ENCODE results near the gene AZIN2.
"Not testable (repeated sequence)": the region's sequence is repeated elsewhere in the genome, so short reads cannot be mapped to it uniquely, and the experiment has no call there.

The AZIN2 gene

DNA sequence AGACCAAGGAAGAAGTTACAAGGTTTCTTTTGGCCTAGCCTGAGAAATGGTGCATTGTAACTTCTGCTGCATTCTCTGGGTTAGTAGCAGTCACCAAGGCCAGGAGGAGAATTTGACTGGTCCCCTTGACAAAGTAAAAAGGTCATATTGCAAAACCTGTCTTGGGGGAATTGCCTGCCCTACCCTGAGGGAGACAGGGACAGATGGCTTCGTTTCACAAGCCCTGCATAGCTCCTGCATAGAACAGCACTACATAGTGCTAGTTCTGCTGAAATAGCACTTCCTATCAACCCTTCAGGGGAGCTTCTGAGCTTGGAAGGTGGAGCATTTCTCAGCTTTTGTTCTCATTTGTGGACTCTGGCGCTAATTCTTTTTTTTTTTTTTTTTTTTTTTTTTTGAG is 23.9 kb upstream of the AZIN2 start:
- DNase-seq (ENCODE audit: low read depth) = no peak

DNA sequence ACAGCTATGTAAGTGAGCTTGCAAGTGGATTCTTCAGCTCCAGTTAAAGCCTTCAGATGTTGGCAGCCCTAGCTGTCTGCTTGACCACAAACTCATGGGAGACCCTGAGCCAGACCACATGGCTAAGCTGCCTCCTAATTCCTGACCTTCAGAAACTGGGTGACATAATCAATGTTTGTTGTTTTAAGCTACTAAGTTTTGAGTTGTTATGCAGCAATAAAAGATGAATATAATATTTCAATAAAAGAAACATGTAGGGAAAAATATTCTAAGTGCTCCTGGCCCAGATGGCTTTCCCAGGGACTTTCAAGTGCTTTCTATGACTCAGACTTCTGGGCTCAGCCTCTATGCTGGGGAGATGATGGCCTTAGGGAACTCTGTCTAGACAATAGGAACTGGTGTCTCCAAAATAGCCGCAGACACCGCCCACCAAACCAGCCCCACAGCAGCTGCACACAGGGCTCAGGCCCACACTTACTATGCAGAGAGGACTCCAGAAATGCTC is 20.3 kb upstream of the AZIN2 start:
- DNase-seq (ENCODE audit: low read depth) = no peak

DNA sequence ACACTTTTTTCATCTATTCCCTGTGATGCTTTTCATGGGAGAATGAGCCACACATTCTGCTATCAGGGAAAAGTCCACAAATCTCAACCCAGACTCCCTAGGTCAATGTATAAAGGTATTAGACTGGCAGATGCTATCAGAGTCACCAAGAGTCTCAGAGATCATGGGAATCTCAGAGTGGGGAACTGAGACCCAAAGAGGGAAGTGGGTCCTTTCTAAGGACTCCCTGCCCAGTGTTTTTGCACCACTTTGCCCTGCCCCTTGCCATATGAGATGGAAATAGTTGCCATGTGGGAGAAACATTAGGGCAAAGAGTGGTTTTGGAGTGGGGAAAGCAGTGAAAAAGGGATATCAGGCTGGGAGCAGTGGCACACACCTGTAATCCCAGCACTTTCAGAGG is 19.1 kb upstream of the AZIN2 start:
- DNase-seq (ENCODE audit: low read depth) = no peak

DNA sequence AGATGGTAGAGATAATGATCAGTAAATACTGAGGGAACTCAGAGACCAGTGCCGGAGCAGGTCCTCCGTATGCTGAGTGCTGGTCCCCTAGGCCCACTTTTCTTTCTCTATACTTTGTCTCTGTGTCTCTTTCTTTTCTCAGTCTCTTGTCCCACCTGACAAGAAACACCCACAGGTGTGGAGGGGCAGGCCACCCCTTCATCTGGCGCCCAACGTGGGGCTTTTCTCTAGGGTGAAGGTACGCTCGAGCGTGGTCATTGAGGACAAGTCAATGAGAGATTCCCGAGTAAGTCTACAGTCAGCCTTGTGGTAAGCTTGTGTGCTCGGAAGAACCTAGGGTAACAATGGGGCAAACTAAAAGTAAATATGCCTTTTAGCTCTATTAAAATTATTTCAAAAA is 16.7 kb upstream of the AZIN2 start:
- DNase-seq (ENCODE audit: low read depth) = not testable (repeated sequence)

DNA sequence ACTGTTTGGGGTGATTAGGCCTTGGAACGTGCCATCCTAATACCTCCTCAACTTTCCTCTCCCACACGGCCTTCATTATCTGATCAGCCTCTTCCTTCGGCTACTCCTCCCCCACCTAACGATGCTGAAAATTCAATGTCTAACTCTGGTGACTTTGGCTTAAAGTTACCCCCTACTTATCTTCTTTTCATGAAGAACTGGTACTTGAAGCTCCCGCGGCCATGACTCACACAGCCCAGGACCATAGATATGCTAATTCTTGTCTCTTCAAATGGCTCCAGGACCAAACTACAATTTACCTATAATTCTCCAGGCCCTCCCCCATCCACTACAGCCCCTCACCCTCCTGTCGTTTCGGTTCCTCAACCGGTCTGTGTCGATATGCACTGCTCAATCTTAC is 15.7 kb upstream of the AZIN2 start:
- DNase-seq (ENCODE audit: low read depth) = no peak

DNA sequence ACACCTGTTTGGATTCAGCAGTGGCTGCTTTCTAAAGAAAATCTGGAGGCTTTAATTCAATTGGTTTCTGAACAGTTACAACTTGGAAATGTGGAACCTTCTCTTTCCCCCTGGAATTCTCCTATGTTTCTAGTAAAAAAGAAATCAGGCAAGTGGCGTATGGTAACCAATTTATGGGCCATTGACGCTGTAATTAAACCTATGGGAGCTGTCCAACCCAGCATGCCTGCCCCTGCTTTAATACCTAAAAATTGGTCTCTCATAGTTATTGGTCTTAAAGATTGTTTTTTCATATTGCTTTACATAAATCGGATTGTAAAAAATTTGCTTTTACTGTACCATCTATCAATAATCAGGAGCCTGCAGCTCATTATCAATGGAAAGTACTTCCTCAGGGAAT is 14.5 kb upstream of the AZIN2 start:
- DNase-seq (ENCODE audit: low read depth) = not testable (repeated sequence)

DNA sequence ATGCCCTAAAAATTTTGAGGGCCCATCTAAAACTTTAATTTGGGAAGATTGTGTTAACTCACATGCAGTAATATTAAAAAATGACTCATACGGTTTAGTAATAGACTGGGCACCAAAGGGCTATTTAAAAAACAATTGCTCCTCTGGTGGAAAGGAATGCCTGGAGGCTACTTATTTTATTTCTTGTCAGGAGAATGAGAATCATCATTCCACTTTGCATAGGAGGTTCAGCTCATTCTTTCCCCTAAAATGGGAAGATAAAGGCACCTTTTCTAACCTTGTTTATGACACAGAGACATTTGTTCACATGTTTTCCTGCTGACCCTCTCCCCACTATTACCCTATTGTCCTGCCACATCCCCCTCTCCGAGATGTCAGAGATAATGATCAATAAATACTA is 12.8 kb upstream of the AZIN2 start:
- not testable (repeated sequence) for DNase-seq (ENCODE audit: low read depth)

DNA sequence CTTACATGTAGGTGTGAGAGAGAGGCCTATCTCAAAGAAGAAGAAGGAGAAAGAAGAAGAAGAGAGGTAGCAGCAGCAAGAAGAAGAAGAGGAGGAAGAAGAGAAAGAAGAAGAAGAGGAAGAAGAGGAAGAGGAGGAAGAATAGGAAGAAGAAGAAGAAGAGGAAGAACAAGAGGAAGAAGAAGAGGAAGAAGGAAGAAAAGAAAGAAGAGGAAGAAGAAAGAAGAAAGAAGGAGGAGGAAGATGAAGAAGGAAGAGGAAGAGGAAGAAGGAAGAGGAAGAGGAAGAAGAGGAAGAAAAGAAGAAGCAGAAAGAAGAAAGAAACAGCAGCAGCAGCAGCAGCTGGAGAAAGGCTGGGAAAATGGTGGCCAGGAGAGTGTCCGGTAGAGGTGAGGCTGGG is 10.3 kb upstream of the AZIN2 start:
- no peak for DNase-seq (ENCODE audit: low read depth)

DNA sequence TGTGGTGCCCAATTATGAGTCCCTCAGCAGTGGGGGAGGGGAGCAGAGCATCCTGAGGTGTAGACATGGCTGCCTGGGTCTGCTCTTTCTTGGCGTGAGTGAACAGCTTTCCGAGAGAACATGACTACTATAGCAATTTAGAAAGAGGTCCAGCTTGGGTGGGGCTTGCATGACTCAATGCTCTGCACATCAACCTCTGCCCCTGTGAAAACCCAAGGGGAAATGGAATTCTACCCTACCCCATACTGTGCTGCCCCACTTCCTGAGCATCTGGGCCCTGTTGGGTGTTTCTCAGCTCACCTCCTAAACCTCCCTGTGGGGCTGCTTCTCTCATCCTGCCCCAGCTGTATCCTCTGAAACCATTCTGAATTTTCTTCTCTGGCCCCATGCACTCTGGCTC is 8.2 kb upstream of the AZIN2 start:
- no peak for DNase-seq (ENCODE audit: low read depth)

DNA sequence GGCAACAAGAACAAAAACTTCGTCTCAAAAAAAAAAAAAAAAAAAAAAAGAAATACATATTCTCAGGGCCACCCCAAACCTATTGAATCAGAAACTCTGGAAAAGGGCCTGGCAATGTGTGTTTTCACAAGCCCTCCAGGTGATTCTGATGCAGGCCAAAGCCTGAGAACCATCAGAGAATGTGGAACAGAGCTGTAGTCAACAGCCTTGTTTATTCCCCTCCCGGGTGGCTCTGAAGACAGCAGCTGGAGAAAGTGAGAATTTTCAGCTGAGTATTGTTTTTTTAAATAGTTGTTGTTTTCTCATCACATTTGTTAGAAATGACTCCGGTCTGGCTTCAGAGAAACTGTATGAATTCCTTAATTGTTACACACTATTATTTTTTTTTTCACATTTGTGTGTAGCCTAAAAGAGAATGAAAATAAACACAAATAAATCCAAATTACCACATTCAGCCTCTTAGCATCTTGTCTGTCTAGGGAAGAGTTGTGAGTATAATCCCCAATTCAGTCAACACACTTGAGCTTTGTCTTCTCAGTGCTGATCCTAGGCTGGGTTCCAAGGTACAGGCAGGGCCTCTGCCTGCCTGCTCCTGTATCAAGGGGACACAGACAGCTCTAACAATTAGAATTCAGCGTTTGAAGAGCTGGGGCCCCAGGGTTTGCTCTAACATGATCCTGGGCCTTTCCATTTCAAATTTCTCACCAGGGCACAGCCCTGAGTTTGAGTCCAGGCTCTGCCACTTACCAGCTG is 6.6 kb upstream of the AZIN2 start:
- no peak for DNase-seq (ENCODE audit: low read depth)

DNA sequence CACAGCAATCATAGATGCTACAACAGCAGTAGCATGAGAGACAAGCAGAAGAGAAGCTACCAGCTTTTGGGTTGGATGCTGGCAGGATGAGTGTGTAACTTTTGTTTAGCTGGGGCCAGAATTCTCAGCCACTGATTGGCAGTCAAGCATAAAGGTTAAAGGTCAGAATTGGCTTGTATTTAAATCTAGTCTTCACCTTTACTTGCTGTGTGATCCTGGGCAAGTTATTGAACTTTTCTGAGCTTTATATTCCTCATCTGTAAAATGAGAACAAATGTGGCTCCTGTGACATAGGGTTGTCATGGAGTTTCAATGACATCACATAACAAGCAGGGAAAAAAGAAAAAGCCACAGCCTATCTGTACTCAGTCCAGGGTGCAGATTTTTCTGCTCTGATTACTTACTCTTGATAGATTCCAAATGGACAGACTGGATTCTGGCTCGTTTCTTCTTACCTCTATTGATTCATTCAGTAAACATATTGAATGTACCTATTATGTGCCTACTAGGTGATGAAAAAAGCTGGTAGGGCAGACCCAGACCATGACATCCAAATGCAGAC is 2.8 kb upstream of the AZIN2 start:
- no peak for DNase-seq (ENCODE audit: low read depth)

DNA sequence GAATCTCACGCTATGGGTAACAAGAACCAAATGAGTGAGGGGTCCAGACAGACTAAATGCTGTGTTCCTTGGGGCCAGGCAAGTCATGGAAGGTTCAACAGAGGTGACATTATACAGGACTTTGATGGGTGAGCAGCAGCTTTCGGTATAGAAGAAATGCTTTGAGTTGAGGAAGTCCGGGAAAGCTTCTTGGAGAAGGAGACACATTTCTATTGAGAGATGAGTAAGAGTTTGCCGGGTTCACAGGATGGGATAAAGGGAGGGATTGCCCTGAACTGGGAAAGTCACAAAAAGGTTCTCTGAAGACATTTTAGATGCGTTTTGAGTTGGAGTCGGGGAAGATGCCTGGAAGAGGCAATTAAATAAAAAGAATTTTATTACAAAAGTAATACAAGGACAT is 580 bp upstream of the AZIN2 start:
- DNase-seq (ENCODE audit: low read depth) = no peak

DNA sequence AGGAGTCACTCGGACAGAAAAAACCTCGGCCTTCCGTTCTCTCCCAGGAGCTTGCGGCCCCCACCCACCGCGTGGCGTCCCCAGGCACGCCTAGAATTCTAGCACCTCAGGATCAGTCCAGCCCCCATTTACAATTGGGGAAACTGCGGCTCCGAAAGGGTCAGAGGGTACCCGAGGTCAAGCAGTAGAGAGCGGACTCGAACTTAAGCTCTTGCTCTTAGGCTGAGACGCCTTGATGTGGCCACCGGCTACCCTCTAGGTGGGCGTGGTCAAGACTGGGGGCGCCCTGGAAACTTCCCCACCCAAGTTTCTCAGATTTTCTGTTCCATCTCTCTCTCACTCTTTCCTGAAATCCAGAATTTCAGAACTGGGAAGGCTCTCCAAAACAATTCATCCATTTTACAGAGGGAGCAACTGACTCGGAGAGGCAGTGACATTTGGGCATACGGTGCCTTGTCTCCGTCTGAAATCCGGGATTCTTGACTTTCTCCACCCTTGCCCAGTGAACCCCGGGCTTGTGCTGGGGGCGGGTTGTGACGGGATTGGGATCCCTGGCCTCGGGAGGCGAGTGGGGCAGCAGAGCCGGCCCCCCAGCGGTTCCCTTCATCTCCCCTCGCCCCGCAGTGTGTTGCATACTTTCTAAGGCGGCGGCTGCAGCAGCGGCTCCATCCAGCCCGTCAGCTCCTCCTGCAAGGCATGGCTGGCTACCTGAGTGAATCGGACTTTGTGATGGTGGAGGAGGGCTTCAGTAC is 777 bp downstream of the AZIN2 start:
- no peak for DNase-seq (ENCODE audit: low read depth)

DNA sequence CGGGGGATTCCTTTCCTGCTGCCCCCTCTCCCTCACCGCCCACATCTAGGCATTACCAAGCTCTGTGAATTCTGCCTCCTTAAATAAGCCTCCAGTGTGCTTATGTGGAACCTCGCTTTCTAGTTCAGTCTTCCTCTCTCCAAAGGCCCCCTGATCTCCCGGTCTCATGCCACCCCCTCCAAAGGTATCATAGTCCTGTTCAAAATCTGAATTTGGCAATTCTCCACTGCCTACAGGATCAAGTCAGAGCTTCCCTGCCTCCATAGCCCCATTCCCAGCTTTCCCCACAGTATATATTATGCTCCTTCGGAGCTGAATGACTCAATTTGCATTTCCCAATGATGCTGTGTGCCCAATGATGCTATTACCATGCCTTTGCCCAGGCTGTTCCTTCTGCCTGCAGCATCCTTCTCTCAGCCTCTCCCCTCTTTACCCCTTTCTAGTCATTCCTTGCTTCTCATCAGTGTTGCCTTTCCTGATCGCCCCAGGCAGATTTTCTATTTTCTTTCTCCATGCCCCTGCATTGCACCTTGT is 1.7 kb downstream of the AZIN2 start:
- DNase-seq (ENCODE audit: low read depth) = no peak

DNA sequence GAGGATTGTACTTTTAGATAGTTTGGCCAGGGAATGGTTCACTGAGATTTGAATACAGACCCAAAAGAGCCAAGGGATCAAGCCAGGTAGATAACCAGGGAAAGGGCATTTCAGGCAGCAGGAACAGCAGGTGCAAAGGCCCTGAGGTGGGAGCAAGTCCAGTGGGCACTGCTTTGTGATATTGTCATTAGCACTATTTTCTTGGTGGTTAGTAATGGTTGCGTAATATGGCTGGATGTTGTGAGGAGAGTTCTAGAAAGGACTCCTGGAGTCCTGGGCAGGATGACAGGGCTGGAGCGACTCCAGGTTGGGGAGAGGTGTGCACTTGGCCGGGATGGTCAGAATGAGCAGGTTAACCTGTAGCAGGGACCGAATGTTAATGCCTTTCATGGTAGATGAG is 4.4 kb downstream of the AZIN2 start:
- DNase-seq (ENCODE audit: low read depth) = no peak

DNA sequence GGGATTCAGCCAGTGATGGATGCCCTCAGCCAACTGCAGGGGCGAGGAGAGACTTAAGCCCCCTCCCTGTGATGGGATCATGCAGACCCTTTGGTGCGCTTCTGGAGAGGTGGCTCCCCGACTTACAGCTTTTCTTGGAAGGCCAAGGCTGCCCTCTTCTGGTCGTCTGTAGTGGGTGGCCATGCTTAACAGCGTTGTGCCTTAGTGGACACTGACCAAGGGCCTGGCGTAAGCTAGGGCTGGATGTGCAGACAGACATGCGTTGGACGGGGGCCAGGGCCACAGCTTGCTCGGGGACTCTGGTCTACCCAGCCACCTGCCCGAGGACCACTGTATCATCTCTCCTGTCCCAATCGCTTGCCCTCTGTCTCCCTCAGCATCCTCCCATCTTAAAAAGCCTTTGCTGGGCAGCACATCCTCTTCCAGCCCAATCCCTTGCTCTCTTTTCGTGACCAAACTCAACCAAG is 5.5 kb downstream of the AZIN2 start:
- DNase-seq (ENCODE audit: low read depth) = peak; percentile 62

DNA sequence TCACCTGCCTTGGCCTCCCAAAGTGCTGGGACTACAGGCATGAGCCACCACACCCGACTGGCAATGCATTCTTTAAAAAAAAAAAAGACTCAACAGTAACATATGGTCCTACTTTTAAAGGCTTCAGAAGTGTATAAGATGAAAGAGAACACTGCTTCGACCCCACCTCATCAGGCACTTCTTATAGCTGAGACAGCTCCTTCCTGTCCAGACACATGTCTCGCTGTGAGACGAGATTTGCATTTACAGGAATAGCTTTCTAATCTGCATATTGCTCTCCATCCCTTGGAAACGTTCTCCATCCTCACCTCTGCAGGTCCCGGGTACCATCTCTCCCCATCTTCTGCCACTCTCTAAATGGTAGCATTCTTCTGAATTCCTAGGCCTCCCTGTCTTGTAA is 6.7 kb downstream of the AZIN2 start:
- no peak for DNase-seq (ENCODE audit: low read depth)

DNA sequence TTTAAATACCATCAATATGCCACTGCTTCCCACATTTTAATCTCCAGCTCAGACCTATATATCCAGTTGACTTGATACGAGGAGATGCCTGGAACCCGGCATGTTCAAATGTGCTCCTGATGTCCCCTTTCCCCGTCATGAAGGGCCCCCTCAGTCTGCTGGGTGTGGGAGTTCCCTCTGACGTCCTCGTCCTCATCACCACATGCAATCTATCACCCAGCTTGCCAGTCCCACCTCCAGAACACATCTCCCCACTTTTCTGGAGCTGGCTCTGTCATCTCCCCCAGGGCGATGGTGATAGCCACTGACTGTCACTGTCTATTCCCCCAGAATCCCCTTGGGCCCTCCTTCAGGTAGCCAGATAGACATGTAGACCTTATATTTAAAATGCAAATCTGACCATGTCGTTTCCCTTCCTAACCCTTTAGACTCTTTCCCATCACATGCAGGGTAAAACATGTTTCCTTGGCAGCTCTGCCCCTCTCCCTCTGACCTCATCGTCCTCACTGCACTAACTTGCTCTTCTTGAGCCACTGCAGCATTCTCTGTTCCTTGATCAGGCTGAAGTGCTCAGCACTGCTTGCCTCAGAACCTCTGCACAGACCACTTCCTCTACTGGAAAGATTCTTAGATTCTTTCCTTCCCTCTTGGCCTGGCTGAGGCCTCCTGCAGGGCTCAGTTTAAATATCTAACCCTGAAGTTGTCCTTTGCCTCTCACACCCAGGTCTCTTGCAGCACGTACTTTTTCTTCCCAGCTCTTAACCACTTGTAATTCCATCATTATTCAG is 7.4 kb downstream of the AZIN2 start:
- DNase-seq (ENCODE audit: low read depth) = no peak

DNA sequence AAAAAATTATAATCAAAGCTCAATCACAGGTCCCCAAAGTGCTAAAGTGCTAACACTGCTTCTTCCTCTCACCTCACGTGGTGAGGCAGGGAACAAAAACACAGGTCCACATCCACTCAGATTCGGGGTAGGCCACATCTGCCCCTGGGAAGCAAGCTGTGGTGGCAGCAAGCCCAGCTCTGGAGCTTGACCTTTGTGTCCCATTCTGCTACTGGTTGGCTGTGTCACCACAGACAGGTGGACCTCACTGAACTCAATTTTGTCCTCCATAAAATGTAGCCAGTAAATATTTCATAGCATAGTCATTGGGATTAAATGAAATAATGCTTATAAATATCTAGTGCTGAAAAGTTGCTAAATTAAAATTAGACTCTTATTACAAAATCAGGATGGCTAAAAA is 8.5 kb downstream of the AZIN2 start:
- no peak for DNase-seq (ENCODE audit: low read depth)

DNA sequence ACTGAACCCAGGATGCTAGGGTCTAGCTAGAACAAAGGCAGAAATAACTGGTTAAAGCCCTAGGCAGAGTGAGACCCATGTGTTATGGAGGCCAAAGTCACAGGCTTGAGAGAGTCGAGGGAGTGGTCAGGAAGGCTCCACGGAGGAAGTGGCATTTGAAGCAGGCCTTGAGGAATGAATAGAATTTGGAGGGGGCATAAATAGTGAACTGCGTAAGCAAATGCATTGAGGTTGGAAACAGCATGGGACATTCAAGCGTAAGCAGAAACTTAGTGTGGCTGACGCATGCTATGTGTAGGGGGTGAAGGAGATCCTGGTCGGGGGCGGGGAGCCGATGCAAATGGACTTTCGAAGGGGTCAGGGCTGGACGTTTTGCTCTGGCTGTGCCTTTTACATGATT is 11.5 kb downstream of the AZIN2 start:
- DNase-seq (ENCODE audit: low read depth) = no peak

DNA sequence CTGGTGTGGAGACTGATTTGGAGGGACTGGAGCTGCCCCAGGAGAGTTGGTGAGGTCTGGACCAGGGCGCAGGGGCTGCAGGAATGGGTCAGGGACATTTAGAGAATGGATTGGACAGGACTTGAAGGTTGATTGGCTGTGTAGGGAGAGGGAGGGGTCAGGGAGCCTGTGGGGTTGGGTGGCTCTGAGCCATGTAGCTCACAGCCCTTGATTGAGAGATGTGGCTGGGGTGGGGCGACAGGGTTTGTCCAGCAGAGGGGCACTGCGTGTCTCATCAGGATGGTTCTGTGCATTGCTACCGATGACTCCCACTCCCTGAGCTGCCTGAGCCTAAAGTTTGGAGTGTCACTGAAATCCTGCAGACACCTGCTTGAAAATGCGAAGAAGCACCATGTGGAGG is 12.1 kb downstream of the AZIN2 start:
- DNase-seq (ENCODE audit: low read depth) = no peak

DNA sequence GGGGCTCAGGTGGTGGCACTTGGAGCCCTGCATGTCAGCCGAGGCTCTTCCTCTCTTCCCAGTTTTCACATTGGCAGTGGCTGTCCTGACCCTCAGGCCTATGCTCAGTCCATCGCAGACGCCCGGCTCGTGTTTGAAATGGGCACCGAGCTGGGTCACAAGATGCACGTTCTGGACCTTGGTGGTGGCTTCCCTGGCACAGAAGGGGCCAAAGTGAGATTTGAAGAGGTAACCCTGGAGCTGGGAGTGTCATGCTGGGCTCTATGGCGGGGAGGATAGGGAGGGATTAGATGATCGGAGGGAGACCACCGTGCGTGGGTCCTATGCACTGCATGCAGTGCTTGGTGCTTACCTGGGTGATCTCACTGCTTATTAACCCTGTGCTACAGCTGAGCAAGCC is 13.5 kb downstream of the AZIN2 start:
- DNase-seq (ENCODE audit: low read depth) = no peak

Measured in CMK (cell line).